Vagina (tissue), 2 donors: ENCODE measurements around the gene CARD9. TPM values are rescaled to one million over a fixed set of nuclear protein-coding genes. Genes with fewer than 3 reads are reported as not detected.

ENCODE experiments used
- DNase-seq, 2 donors: peaks; one replicate each; pipeline ENCODE4 v3.0.0-alpha.2; 2017; ENCODE audit errors: extremely low spot score in 2 of 2
- H3K27ac ChIP-seq: fragments of 200-600 bp; sonication (generic); one replicate; pipeline ENCODE4 v1.5.1; 2019
- H3K27me3 ChIP-seq: fragments of 200-600 bp; sonication (generic); one replicate; pipeline ENCODE4 v1.5.1; 2019
- H3K36me3 ChIP-seq, 2 donors: fragments of 200-600 bp; sonication (generic); one replicate each; pipeline ENCODE4 v1.5.1; 2017 to 2019
- H3K4me1 ChIP-seq: fragments of 200-600 bp; sonication (generic); one replicate; pipeline ENCODE4 v1.5.1; 2019
- H3K4me3 ChIP-seq, 2 donors: fragments of 200-600 bp; sonication (generic); 1 replicate in 1 of 2; 2 replicates in 1 of 2; pipeline ENCODE4 v1.5.1; 2016 to 2019
- H3K9me3 ChIP-seq: fragments of 200-600 bp; sonication (generic); one replicate; pipeline ENCODE4 v1.5.1; 2019
- CTCF ChIP-seq, 3 experiments: fragments of 450-650 bp in 2 of 3; fragments of 200-600 bp in 1 of 3; sonication (generic) in 1 of 3; IDR thresholded peaks; one replicate each; pipeline ENCODE4 v1.5.1; 2017 to 2019; ENCODE audit warnings: antibody characterized with exemption in 3 of 3, mild to moderate bottlenecking in 2 of 3, moderate library complexity in 2 of 3
- POLR2A ChIP-seq, 2 donors: fragments of 450-650 bp; IDR thresholded peaks; one replicate each; pipeline ENCODE4 v1.6.1; 2017; ENCODE audit warnings: antibody characterized with exemption in 2 of 2, mild to moderate bottlenecking in 2 of 2, moderate library complexity in 2 of 2
- POLR2AphosphoS5 ChIP-seq, 2 donors: sonication (generic); formaldehyde crosslinking; IDR thresholded peaks; one replicate each; pipeline ENCODE4 v1.9.0; 2017; ENCODE audit warnings: antibody characterized with exemption in 2 of 2, mild to moderate bottlenecking in 2 of 2, low read depth in 1 of 2; ENCODE audit not compliant: insufficient read depth in 1 of 2
- intact Hi-C: fragments of 100-400 bp; cut with DNase I; formaldehyde crosslinking; loops from one replicate; pipeline ENCODE4 v1.15.1; 2023
- total RNA-seq: library from RNA; depleted of rRNA; stranded (reverse); fragments of >200 nt; gene quantifications from one replicate; pipeline ENCODE4 v1.2.3, GENCODE V29; 2016

Gene CARD9
- total RNA-seq, 1 donor from 2014 or later = 16.9 TPM

- Histone ChIP-seq H3K36me3 (peaks cover 0 to 7% of the 10 kb centered on the region in 2 donors), H3K27ac (no peak overlapping the region), H3K4me1 (no peaks in the 10 kb centered on the region), H3K4me3 (no peak overlapping the region), H3K27me3 (no peaks in the 10 kb centered on the region), H3K9me3 (no peaks in the 10 kb centered on the region)
- no peak for DNase-seq
- intact Hi-C loops = no loop called here
- TF ChIP-seq POLR2AphosphoS5 (IDR thresholded peaks at IDR 0.05; ENCODE audit: insufficient read depth in 1 of 2, low read depth in 1 of 2) (no peak), CTCF (IDR thresholded peaks at IDR 0.05) (no peak), POLR2A (IDR thresholded peaks at IDR 0.05) (no peak)
These were observed 37.2 kb downstream of the CARD9 start for GRCh38 chr9:136336156-136336870.

GRCh38 chr9:136335296-136336155 lies 37.9 kb downstream of the CARD9 start:
- DNase-seq = no peak
- intact Hi-C loops = no loop called here
- peaks cover 0 to 7% of the 10 kb centered on the region in 2 donors for H3K36me3 ChIP-seq
- no peaks in the 10 kb centered on the region for H3K27me3 ChIP-seq
- peaks cover 6% of the 10 kb centered on the region for H3K4me1 ChIP-seq
- no peak for TF ChIP-seq CTCF (IDR thresholded peaks at IDR 0.05)
- H3K9me3 ChIP-seq = no peaks in the 10 kb centered on the region
- H3K27ac ChIP-seq = no peak overlapping the region
- H3K4me3 ChIP-seq = no peak overlapping the region

GRCh38 chr9:136334541-136334940 lies 38.9 kb downstream of the CARD9 start:
- no peak for DNase-seq
- Histone ChIP-seq H3K27me3 (no peaks in the 10 kb centered on the region), H3K9me3 (no peaks in the 10 kb centered on the region), H3K4me3 (no peak overlapping the region), H3K36me3 (peaks cover 0 to 7% of the 10 kb centered on the region in 2 donors), H3K27ac (no peak overlapping the region), H3K4me1 (peaks cover 16% of the 10 kb centered on the region)
- intact Hi-C loops = no loop called here
- TF ChIP-seq POLR2AphosphoS5 (IDR thresholded peaks at IDR 0.05; ENCODE audit: insufficient read depth in 1 of 2, low read depth in 1 of 2) = no peak
- TF ChIP-seq CTCF (IDR thresholded peaks at IDR 0.05) = no peak
- no peak for TF ChIP-seq POLR2A (IDR thresholded peaks at IDR 0.05)

GRCh38 chr9:136333486-136333885 lies 40.0 kb downstream of the CARD9 start:
- no peak for DNase-seq
- H3K9me3 ChIP-seq = no peaks in the 10 kb centered on the region
- no peak overlapping the region for H3K4me3 ChIP-seq
- intact Hi-C loops = no loop called here
- peaks cover 26% of the 10 kb centered on the region for H3K4me1 ChIP-seq
- H3K36me3 ChIP-seq = peaks cover 0 to 7% of the 10 kb centered on the region in 2 donors
- no peaks in the 10 kb centered on the region for H3K27me3 ChIP-seq
- TF ChIP-seq CTCF (IDR thresholded peaks at IDR 0.05) (no peak), POLR2A (IDR thresholded peaks at IDR 0.05) (no peak), POLR2AphosphoS5 (IDR thresholded peaks at IDR 0.05; ENCODE audit: insufficient read depth in 1 of 2, low read depth in 1 of 2) (no peak)
- no peak overlapping the region for H3K27ac ChIP-seq

GRCh38 chr9:136333045-136333444 lies 40.4 kb downstream of the CARD9 start:
- intact Hi-C loops = no loop called here
- no peaks in the 10 kb centered on the region for H3K27me3 ChIP-seq
- TF ChIP-seq POLR2AphosphoS5 (IDR thresholded peaks at IDR 0.05; ENCODE audit: insufficient read depth in 1 of 2, low read depth in 1 of 2) (no peak), POLR2A (IDR thresholded peaks at IDR 0.05) (no peak), CTCF (IDR thresholded peaks at IDR 0.05) (no peak)
- H3K9me3 ChIP-seq = no peaks in the 10 kb centered on the region
- H3K4me1 ChIP-seq = peaks cover 31% of the 10 kb centered on the region
- no peak overlapping the region for H3K27ac ChIP-seq
- H3K4me3 ChIP-seq = no peak overlapping the region
- DNase-seq = no peak
- peaks cover 0 to 3% of the 10 kb centered on the region in 2 donors for H3K36me3 ChIP-seq
